Tibial artery (tissue), 4 donors: ENCODE data around the gene RFC4.

Experiments used
- DNase-seq, 2 donors: peaks; one replicate each; pipeline ENCODE4 v3.0.0-alpha.2; 2019
- H3K27ac ChIP-seq, 2 donors: fragments of 200-600 bp; sonication (generic) in 1 of 2; 1 replicate in 1 of 2; 2 replicates in 1 of 2; pipeline ENCODE4 v1.5.1; 2018 to 2019; ENCODE audit warnings: mild to moderate bottlenecking in 1 of 2
- H3K27me3 ChIP-seq, 2 donors: fragments of 200-600 bp; sonication (generic) in 1 of 2; one replicate each; pipeline versions ENCODE4 v1.5.1 to v1.6.0; 2016 to 2019
- H3K36me3 ChIP-seq, 3 donors: fragments of 200-600 bp; sonication (generic) in 2 of 3; one replicate each; pipeline ENCODE4 v1.5.1; 2016 to 2019; ENCODE audit warnings: mild to moderate bottlenecking in 2 of 3
- H3K4me1 ChIP-seq, 4 donors: fragments of 200-600 bp; sonication (generic) in 2 of 4; 1 replicate in 3 of 4; 2 replicates in 1 of 4; pipeline ENCODE4 v1.5.1; 2016 to 2019
- H3K4me3 ChIP-seq, 2 donors: fragments of 200-600 bp; sonication (generic) in 1 of 2; 1 replicate in 1 of 2; 2 replicates in 1 of 2; pipeline ENCODE4 v1.5.1; 2018 to 2019; ENCODE audit warnings: mild to moderate bottlenecking in 2 of 2
- H3K9me3 ChIP-seq, 3 donors: fragments of 200-600 bp; sonication (generic) in 1 of 3; one replicate each; pipeline ENCODE4 v1.5.1; 2016 to 2019
- CTCF ChIP-seq, 2 experiments: fragments of 200-600 bp in 1 of 2; fragments of 450-650 bp in 1 of 2; IDR thresholded peaks; one replicate each; pipeline ENCODE4 v1.5.1; 2017 to 2019; ENCODE audit warnings: antibody characterized with exemption in 2 of 2, mild to moderate bottlenecking in 1 of 2, moderate library complexity in 1 of 2
- intact Hi-C: fragments of 100-400 bp; cut with DNase I; formaldehyde crosslinking; loops from one replicate; pipeline ENCODE4 v1.15.0; 2023; ENCODE audit warnings: low total_unique reads

RFC4 gene

GRCh38 chr3:186802701-186803100 lies 3.6 kb downstream of the RFC4 start:
- intact Hi-C loops = no loop called here
- H3K27me3 ChIP-seq = no peaks in the 10 kb centered on the region
- no peak overlapping the region for H3K4me3 ChIP-seq
- H3K9me3 ChIP-seq = no peaks in the 10 kb centered on the region
- peaks cover 5 to 36% (median 6%) of the 10 kb centered on the region in 3 donors for H3K36me3 ChIP-seq
- H3K27ac ChIP-seq = no peak overlapping the region
- no peak for DNase-seq
- TF ChIP-seq CTCF (IDR thresholded peaks at IDR 0.05) = no peak
- peaks cover 0 to 16% (median 14%) of the 10 kb centered on the region in 4 donors for H3K4me1 ChIP-seq

GRCh38 chr3:186800285-186800684 lies 6.0 kb downstream of the RFC4 start:
- Histone ChIP-seq H3K27me3 (no peaks in the 10 kb centered on the region), H3K9me3 (no peaks in the 10 kb centered on the region), H3K36me3 (peaks cover 6 to 46% (median 13%) of the 10 kb centered on the region in 3 donors), H3K4me1 (peaks cover 0 to 3% (median 3%) of the 10 kb centered on the region in 4 donors), H3K4me3 (no peak overlapping the region), H3K27ac (no peak overlapping the region)
- no peak for DNase-seq
- TF ChIP-seq CTCF (IDR thresholded peaks at IDR 0.05) = no peak
- intact Hi-C loops = no loop called here

DNA sequence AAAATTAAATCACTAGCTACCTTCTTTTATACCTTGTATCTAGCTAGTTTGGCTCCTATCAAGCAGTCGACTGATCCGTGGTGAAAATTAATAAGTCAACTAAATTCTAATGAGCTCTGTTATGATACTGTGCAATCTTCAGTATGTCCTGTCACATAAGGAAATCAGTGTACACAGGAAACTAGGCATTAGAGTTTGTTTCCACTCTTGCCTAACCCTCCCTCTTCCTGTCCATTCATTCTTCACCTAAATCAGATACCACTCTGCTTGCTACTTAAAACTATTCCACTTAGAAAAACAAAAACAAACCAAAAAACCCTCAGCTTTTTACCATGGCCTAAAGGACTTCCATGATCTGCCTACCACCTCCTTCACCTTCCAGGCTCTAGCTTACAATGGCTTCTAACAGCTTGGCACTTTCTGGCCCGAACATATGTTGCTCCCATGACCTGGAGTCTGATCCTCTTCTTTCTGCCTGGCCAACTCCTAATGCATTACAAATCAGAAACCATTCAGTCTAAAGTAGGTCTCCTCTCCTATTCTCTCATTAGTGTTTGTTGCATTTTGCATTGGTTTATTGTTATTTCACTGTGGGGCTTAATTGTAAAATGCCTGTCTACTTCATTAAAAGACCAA lies 7.9 kb downstream of the RFC4 start:
- intact Hi-C loops = no loop called here
- no peaks in the 10 kb centered on the region for H3K4me1 ChIP-seq
- H3K4me3 ChIP-seq = no peak overlapping the region
- no peak for DNase-seq
- no peaks in the 10 kb centered on the region for H3K27me3 ChIP-seq
- no peak overlapping the region for H3K27ac ChIP-seq
- H3K36me3 ChIP-seq = peaks cover 6 to 50% (median 18%) of the 10 kb centered on the region in 3 donors
- no peaks in the 10 kb centered on the region for H3K9me3 ChIP-seq
- TF ChIP-seq CTCF (IDR thresholded peaks at IDR 0.05) = no peak

- Histone ChIP-seq H3K4me1 (peaks cover 0 to 39% (median 26%) of the 10 kb centered on the region in 4 donors), H3K9me3 (no peaks in the 10 kb centered on the region), H3K27ac (no peak overlapping the region), H3K36me3 (peaks cover 44 to 63% (median 57%) of the 10 kb centered on the region in 3 donors), H3K27me3 (no peaks in the 10 kb centered on the region), H3K4me3 (no peak overlapping the region)
- intact Hi-C loops = no loop called here
- no peak for DNase-seq
- TF ChIP-seq CTCF (IDR thresholded peaks at IDR 0.05) = no peak
Measured at GRCh38 chr3:186790261-186790981, 15.9 kb downstream of the RFC4 start.

DNA sequence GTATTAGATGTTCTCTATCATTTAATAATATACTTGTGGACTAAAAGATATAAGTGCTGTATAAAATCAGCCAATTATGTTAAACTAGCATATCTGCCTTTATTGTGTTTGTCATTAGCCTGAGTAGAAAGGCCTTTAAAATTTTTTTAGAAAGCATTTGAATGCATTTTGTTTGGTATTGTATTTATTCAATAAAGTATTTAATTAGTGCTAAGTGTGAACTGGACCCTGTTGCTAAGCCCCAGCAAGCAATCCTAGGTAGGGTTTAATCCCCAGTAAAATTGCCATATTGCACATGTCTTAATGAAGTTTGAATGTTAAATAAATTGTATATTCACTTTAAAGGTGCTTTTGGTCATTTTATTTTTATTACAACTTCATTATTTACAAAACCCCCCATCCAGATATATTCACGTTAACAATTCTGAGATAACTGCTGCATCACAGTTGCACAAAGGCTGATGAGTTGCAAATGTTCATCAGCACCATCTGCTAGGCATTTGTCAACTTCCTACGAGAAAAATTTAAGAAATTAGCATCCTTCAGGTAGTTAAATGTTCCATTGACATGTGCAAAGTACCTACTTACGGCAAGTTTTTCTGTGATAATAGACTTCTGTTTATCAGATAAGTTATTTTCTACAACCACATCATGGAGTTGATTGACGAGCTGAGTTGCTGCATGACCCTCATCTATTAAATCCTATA lies 16.6 kb downstream of the RFC4 start:
- intact Hi-C loops = no loop called here
- TF ChIP-seq CTCF (IDR thresholded peaks at IDR 0.05) = no peak

More for the DNA sequence above, 16.6 kb downstream of the RFC4 start:
- H3K4me3 ChIP-seq = no peak overlapping the region
- no peak for DNase-seq
- no peaks in the 10 kb centered on the region for H3K9me3 ChIP-seq
- peaks cover 0 to 47% (median 33%) of the 10 kb centered on the region in 4 donors for H3K4me1 ChIP-seq
- no peak overlapping the region for H3K27ac ChIP-seq
- H3K36me3 ChIP-seq = peaks cover 51 to 70% (median 64%) of the 10 kb centered on the region in 3 donors
- H3K27me3 ChIP-seq = no peaks in the 10 kb centered on the region
